K562 (cell line): ENCODE data around the gene SLC38A1. TPM values are rescaled to one million over a fixed set of nuclear protein-coding genes. Genes with fewer than 3 reads are reported as not detected.

Experiments used
- ATAC-seq: fragments of 200-7000 bp; cut with Tn5 transposase; 3 replicates; pipeline ENCODE4 v1.9.1; 2020; ENCODE audit warnings: moderate library complexity
- BruUV-seq: library from RNA; stranded (reverse); fragments of 400-500 nt; replicated peaks from 2 replicates; lab custom pipeline; 2021; lab: Mats Ljungman, UMichigan
- CTCF ChIA-PET: fragments of 300-600 bp; formaldehyde crosslinking; extraction: SDS; loops from one replicate; lab custom pipeline; 2021; ENCODE audit warnings: low intra/inter-chr PET ratio; lab: Yijun Ruan, JAX
- POLR2A ChIA-PET: fragments of 300-600, 350-650 bp; sonication (Branson Sonifier 250); formaldehyde crosslinking; extraction: SDS; loops from one replicate; lab custom pipeline; 2021; ENCODE audit warnings: antibody characterized with exemption, inconsistent platforms; lab: Yijun Ruan, JAX
- DNase-seq, 4 experiments: peaks; one replicate each; pipeline versions ENCODE4 v3.0.0 to v3.0.0-alpha.2; 2011 to 2018; ENCODE audit warnings: low spot score in 3 of 4, mixed read lengths in 3 of 4; ENCODE audit errors: extremely low read depth in 1 of 4
- FAIRE-seq: peaks from 2 replicates; lab custom pipeline; 2011; peaks lifted over from hg19 to GRCh38; lab: Jason Lieb, UNC
- H2AFZ ChIP-seq: 2 replicates; pipeline ENCODE4 v1.6.0; 2011; ENCODE audit warnings: low read depth, low read length, control low read depth, inconsistent platforms
- H3K27ac ChIP-seq: fragments of 200-600 bp; 3 replicates; pipeline ENCODE4 v1.8.0; 2011; ENCODE audit warnings: low read depth, mild to moderate bottlenecking, control low read depth, inconsistent platforms, low read length, moderate library complexity, mixed read lengths; ENCODE audit errors: extremely low read depth
- H3K27me3 ChIP-seq, 2 experiments: fragments of 300-600 bp in 1 of 2; 2 replicates in 1 of 2; 3 replicates in 1 of 2; pipeline versions ENCODE4 v1.6.0 to v1.8.0; 2011; ENCODE audit warnings: inconsistent platforms in 2 of 2, low read length in 2 of 2, mild to moderate bottlenecking in 1 of 2, mixed read lengths in 1 of 2, moderate library complexity in 1 of 2; ENCODE audit not compliant: control insufficient read depth in 2 of 2, insufficient read depth in 2 of 2
- H3K36me3 ChIP-seq: fragments of 300-600 bp; 3 replicates; pipeline ENCODE4 v1.8.0; 2011; ENCODE audit warnings: mild to moderate bottlenecking, low read length, inconsistent platforms; ENCODE audit not compliant: control insufficient read depth, insufficient read depth
- H3K4me1 ChIP-seq, 2 experiments: fragments of 200-600 bp in 1 of 2; replicated peaks in 1 of 2; 2 replicates in 1 of 2; 3 replicates in 1 of 2; pipeline versions ENCODE4 v1.5.1 to v1.8.0; 2011; ENCODE audit warnings: inconsistent platforms in 2 of 2, low read length in 2 of 2, mild to moderate bottlenecking in 1 of 2, mixed read lengths in 1 of 2, moderate library complexity in 1 of 2; ENCODE audit not compliant: control insufficient read depth in 2 of 2, insufficient read depth in 2 of 2
- H3K4me2 ChIP-seq: 2 replicates; pipeline ENCODE4 v1.6.1; 2011; ENCODE audit warnings: low read length, control low read depth, inconsistent platforms, mixed read lengths; ENCODE audit not compliant: insufficient read depth
- H3K4me3 ChIP-seq: fragments of 200-600 bp; sonication (generic), shearing (Covaris generic); 2 replicates; pipeline ENCODE4 v1.5.1; 2016; ENCODE audit warnings: control low read depth, inconsistent platforms
- H3K79me2 ChIP-seq: fragments of 200-600 bp; 3 replicates; pipeline ENCODE4 v1.8.0; 2011; ENCODE audit warnings: low read length, inconsistent platforms; ENCODE audit not compliant: control insufficient read depth, insufficient read depth
- H3K9ac ChIP-seq, 2 experiments: 2 replicates each; pipeline versions ENCODE4 v1.6.0 to v1.6.1; 2011; ENCODE audit warnings: low read depth in 2 of 2, low read length in 2 of 2, control low read depth in 1 of 2, inconsistent platforms in 1 of 2, mild to moderate bottlenecking in 1 of 2, mixed read lengths in 1 of 2; ENCODE audit not compliant: insufficient read depth in 1 of 2
- H3K9me1 ChIP-seq: one replicate; pipeline ENCODE4 v1.6.0; 2011; ENCODE audit warnings: inconsistent platforms, mild to moderate bottlenecking, low read length, moderate library complexity; ENCODE audit not compliant: control insufficient read depth, insufficient read depth
- H3K9me3 ChIP-seq: replicated peaks from 2 replicates; pipeline ENCODE4 v1.5.1; 2011; ENCODE audit warnings: low read depth, low read length, inconsistent platforms; ENCODE audit not compliant: control insufficient read depth, insufficient read depth
- H4K20me1 ChIP-seq: replicated peaks from 2 replicates; pipeline ENCODE4 v1.6.1; 2011; ENCODE audit warnings: low read length, inconsistent platforms, mixed read lengths; ENCODE audit not compliant: control insufficient read depth, insufficient read depth
- EWSR1 ChIP-seq: fragments of 450-650 bp; IDR thresholded peaks from 2 replicates; pipeline ENCODE4 v1.6.1; 2018; ENCODE audit warnings: borderline replicate concordance, mild to moderate bottlenecking, low read depth, moderate library complexity; ENCODE audit not compliant: partially characterized antibody
- POLR2AphosphoS5 ChIP-seq: IDR thresholded peaks from 2 replicates; pipeline ENCODE4 v1.6.1; 2011; ENCODE audit warnings: mild to moderate bottlenecking, low read depth, low read length, moderate library complexity; ENCODE audit not compliant: control insufficient read depth, insufficient read depth
- WGBS: fragments of 100-300 bp; shearing (Covaris generic); methylation state at CpG from one replicate; pipeline ENCODE4 v1.1.6; 2016; ENCODE audit warnings: low coverage, mixed read lengths; ENCODE audit not compliant: insufficient coverage; ENCODE audit errors: missing lambda C conversion rate; 5-methylcytosine and 5-hydroxymethylcytosine counted together
- in situ Hi-C: fragments of 300-500 bp; cut with MboI; formaldehyde crosslinking; loops from 4 replicates; pipeline ENCODE4 v1.15.0; 2018; ENCODE audit warnings: inconsistent platforms, mixed read lengths
- intact Hi-C: fragments of 100-400 bp; cut with micrococcal nuclease; formaldehyde crosslinking; loops from 2 replicates; pipeline ENCODE4 v1.14.2; 2022
- polyA plus RNA-seq, 8 experiments: library from polyadenylated mRNA; depleted of rRNA in 4 of 8; stranded (reverse) in 5 of 8; unstranded in 3 of 8; fragments of >200 nt; fragmentation: Nextera tagmentation in 2 of 8; fragmentation: Illumina TruSeq in 1 of 8; extraction: Ambion mirVana in 2 of 8; extraction: Trizol in 1 of 8; gene quantifications; 2 replicates each; pipeline versions ENCODE4 v1.2.1 to v1.2.3, GENCODE V29; 2011 to 2014; ENCODE audit warnings: inconsistent platforms in 1 of 8, missing spikeins in 1 of 8
- total RNA-seq, 7 experiments: library from RNA; depleted of rRNA in 6 of 7; stranded (reverse); fragments of >200 nt in 6 of 7; fragmentation: Illumina TruSeq in 2 of 7; extraction: Trizol in 2 of 7; gene quantifications; 2 replicates each; pipeline versions ENCODE4 v1.2.1 to v1.2.3, GENCODE V29; 2011 to 2021; ENCODE audit warnings: low replicate concordance in 1 of 7
- TF ChIP-seq, protein P1 (sequence below): IDR thresholded peaks from 2 replicates; pipeline ENCODE4 v1.6.1; 2012; ENCODE audit warnings: low read depth, low read length, improper control_type of control experiment, borderline replicate concordance

The SLC38A1 gene
- total and polyA plus RNA-seq, 9 of the 15 experiments (the other 6 are each of a cell fraction or from before 2014, with no cell fraction given) = 51.9 to 112 (median 75.0) TPM

DNA sequence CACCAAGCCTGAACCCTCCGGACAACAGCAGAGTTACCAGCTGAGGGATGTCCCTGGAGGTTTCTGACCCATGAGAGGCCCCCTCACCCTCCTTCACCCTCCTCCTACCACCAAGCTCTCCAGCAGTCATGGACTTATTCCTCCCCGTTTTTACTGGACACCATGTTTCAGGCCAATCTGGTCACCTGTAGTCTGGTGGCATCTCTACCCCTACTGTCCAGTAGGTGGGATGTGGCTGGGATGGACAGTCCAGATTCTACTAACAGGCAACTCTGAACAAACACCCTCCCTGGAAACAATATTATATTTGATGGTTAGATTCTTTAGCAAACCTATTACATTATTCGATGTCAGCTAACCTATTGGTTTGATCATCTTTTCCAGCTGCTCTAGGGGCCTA is 83.2 kb downstream of the SLC38A1 start (continued):
- TF ChIP-seq, protein P1, sequence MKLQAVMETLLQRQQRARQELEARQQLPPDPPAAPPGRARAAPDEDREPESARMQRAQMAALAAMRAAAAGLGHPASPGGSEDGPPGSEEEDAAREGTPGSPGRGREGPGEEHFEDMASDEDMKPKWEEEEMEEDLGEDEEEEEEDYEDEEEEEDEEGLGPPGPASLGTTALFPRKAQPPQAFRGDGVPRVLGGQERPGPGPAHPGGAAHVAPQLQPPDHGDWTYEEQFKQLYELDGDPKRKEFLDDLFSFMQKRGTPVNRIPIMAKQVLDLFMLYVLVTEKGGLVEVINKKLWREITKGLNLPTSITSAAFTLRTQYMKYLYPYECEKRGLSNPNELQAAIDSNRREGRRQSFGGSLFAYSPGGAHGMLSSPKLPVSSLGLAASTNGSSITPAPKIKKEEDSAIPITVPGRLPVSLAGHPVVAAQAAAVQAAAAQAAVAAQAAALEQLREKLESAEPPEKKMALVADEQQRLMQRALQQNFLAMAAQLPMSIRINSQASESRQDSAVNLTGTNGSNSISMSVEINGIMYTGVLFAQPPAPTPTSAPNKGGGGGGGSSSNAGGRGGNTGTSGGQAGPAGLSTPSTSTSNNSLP = no peak

DNA sequence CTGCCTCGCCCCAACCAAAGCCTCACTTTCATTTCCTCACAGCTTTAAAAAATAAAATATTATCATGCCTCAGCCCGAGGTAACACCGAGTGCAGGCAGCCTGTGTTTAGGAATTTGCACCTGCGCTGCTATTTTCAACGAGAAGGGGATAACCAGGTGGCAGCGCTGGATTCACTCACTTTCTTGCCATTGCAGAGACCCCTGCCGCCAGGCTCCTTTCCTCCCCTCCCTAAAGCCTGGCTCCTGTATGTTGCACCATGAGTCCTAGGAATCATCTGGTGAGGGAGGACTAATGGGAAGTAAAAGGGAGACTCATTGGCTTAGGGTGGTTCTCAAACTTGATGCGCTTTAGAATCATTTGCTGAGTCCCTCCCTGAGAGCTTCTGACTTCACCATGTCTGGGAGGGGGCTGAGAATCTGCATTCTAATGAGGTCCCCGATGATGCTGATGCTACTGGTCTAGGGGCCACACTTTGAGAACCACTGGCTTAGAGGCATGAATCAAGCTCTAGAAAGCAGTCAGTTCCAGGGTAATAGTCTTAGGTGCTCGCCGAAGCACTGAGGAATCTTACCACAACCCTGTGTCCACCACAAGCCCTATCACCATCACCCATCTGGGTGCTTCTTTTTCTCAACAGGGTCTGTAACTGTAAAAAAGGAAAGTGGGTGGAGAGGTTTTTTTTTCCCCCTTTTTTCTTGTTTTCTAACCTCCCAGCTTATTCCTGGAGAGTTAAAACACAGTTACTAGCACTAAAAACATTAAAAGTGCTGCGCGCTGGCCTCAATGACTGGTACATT is 83.8 kb downstream of the SLC38A1 start:
- Histone ChIP-seq H3K4me2 (no peak overlapping the region), H4K20me1 (no peaks in the 10 kb centered on the region), H3K9me3 (no peaks in the 10 kb centered on the region), H3K9ac (no peak overlapping the region), H3K4me1 (no peaks in the 10 kb centered on the region), H3K9me1 (no peaks in the 10 kb centered on the region), H3K4me3 (no peak overlapping the region), H3K79me2 (no peaks in the 10 kb centered on the region), H3K27ac (no peak overlapping the region)
- POLR2A ChIA-PET = interaction anchor here (1.3 kb wide), 1 partner anchor 83 kb away, joined by 3 read pairs; the partner anchor contains the start of gene SLC38A1
- intact Hi-C loops = loop anchor here (5.0 kb wide), 1 partner anchor 82 kb away; the partner anchor contains the start of gene SLC38A1
- CTCF ChIA-PET = no interaction called here
- in situ Hi-C loops = no loop called here
- TF ChIP-seq POLR2AphosphoS5 (0 out of 2 replicates have a peak, but pooled peaks have one; percentile 14), EWSR1 (no peak)
- TF ChIP-seq, all 486 proteins: peak for 1
- DNase-seq (no peak), FAIRE-seq (no peak), ATAC-seq (no peak)
- BruUV-seq = no TSS peak
- no peaks in the 10 kb centered on the region for H3K27me3 ChIP-seq
- peaks cover 22% of the 10 kb centered on the region; the same call in 2 of the 3 replicates for H3K36me3 ChIP-seq
- no peak overlapping the region for H2AFZ ChIP-seq
- WGBS = 92% methylated on average over 13 of the region's 13 CpGs
